HG03159 (cell line): Measurements from ENCODE around the gene CAMK2N2.
"Not testable (repeated sequence)": the region's sequence is repeated elsewhere in the genome, so short reads cannot be mapped to it uniquely, and the experiment has no call there.

Source experiments
- ATAC-seq: cut with Tn5 transposase; IDR thresholded peaks from one replicate; pipeline ENCODE4 v1.9.1; 2021; ENCODE audit warnings: mild to moderate bottlenecking, moderate library complexity; ENCODE audit not compliant: unreplicated experiment

Gene CAMK2N2

GRCh38 chr3:184275381-184275701 is 14.0 kb upstream of the CAMK2N2 start:
- no peak for ATAC-seq

- ATAC-seq, result no peak
These were observed 10.9 kb upstream of the CAMK2N2 start for GRCh38 chr3:184272269-184272668.

GRCh38 chr3:184267249-184267648 is 5.9 kb upstream of the CAMK2N2 start:
- not testable (repeated sequence) for ATAC-seq

- no peak for ATAC-seq
These were observed 1.4 kb upstream of the CAMK2N2 start for GRCh38 chr3:184262764-184263179.

- ATAC-seq, result no peak
These were observed 756 bp upstream of the CAMK2N2 start for GRCh38 chr3:184261854-184262763.

GRCh38 chr3:184260724-184261269 is 556 bp downstream of the CAMK2N2 start:
- ATAC-seq, result no peak

GRCh38 chr3:184259878-184260723 is 1.3 kb downstream of the CAMK2N2 start:
- no peak for ATAC-seq

- ATAC-seq, result no peak
These were observed 1.9 kb downstream of the CAMK2N2 start for GRCh38 chr3:184259396-184259877.

GRCh38 chr3:184258926-184259325 is 2.4 kb downstream of the CAMK2N2 start:
- ATAC-seq, result no peak

GRCh38 chr3:184257083-184257915 is 4.1 kb downstream of the CAMK2N2 start:
- ATAC-seq, result no peak

- ATAC-seq, result no peak
These were observed 5.9 kb downstream of the CAMK2N2 start for GRCh38 chr3:184255291-184256039.

GRCh38 chr3:184250167-184250828 is 11.1 kb downstream of the CAMK2N2 start:
- peak; percentile 63 for ATAC-seq

GRCh38 chr3:184249412-184250166 is 11.8 kb downstream of the CAMK2N2 start, which contains the start of gene EEF1AKMT4:
EEF1AKMT4 (plus strand) TSS chr3:184249672; CDS start chr3:184249695, 23 bp downstream.
- ATAC-seq, result peak; percentile 90

GRCh38 chr3:184248454-184249411 is 12.6 kb downstream of the CAMK2N2 start, which contains the start of gene ALG3:
ALG3 (minus strand) TSS chr3:184248962; CDS start chr3:184248940, 22 bp downstream.
- peak; percentile 50 for ATAC-seq

GRCh38 chr3:184242297-184242685 is 19.1 kb downstream of the CAMK2N2 start:
- ATAC-seq, result no peak

- no peak for ATAC-seq
These were observed 19.7 kb downstream of the CAMK2N2 start for GRCh38 chr3:184241447-184242296.
